ENCODE results near the gene PDIA3.
A peak's percentile ranks its signal among the peaks of the same experiment; 100 is the strongest.
"Not testable (repeated sequence)": the region's sequence is repeated elsewhere in the genome, so short reads cannot be mapped to it uniquely, and the experiment has no call there.

Gene PDIA3

GRCh38 chr15:43746245-43746902 lies at the start of gene PDIA3:
TSS of gene PDIA3 (plus strand) at chr15:43746438. CDS start at chr15:43746540, 102 bp downstream.
- H3K36me3 Mint-ChIP-seq, H3K9me3 Mint-ChIP-seq, H3K27me3 Mint-ChIP-seq: not testable (repeated sequence)
- H3K4me3 Mint-ChIP-seq, result peak within 1 kb of the TSS; percentile 96
- peaks cover 23% of the 10 kb centered on the region for H3K4me1 Mint-ChIP-seq
- DNase-seq (ENCODE audit: low spot score in 2 of 2) (peak; percentile 78 to 87), ATAC-seq (ENCODE audit: low read depth) (peak; percentile 70)
- peak within 1 kb of the TSS; percentile 98 for H3K27ac Mint-ChIP-seq

DNA sequence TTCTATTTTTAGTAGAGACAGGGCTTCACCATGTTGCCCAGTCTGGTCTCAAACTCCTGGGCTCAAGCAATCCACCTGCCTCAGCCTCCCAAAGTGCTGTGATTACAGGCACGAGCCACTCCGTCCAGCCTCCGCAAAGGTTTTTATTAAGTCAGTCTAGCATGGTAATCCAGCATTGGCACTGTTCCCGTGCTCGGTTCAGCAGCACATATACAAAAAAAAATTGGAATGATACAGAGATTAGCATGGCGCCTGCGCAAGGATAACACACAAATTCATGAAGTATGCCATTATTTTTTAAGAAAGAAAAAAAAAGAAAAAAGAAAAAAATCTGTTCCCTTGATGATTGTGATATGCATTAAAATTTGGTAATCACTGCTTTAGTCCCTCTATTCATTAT lies 44.1 kb upstream of the PDIA3 start:
- no peak overlapping the region for H3K4me3 Mint-ChIP-seq
- DNase-seq (ENCODE audit: low spot score in 2 of 2) (no peak), ATAC-seq (ENCODE audit: low read depth) (no peak)
- H3K4me1 Mint-ChIP-seq, result no peaks in the 10 kb centered on the region
- peaks cover 18% of the 10 kb centered on the region for H3K27me3 Mint-ChIP-seq
- no peak overlapping the region for H3K27ac Mint-ChIP-seq
- H3K36me3 Mint-ChIP-seq, result no peaks in the 10 kb centered on the region
- H3K9me3 Mint-ChIP-seq, result no peaks in the 10 kb centered on the region

DNA sequence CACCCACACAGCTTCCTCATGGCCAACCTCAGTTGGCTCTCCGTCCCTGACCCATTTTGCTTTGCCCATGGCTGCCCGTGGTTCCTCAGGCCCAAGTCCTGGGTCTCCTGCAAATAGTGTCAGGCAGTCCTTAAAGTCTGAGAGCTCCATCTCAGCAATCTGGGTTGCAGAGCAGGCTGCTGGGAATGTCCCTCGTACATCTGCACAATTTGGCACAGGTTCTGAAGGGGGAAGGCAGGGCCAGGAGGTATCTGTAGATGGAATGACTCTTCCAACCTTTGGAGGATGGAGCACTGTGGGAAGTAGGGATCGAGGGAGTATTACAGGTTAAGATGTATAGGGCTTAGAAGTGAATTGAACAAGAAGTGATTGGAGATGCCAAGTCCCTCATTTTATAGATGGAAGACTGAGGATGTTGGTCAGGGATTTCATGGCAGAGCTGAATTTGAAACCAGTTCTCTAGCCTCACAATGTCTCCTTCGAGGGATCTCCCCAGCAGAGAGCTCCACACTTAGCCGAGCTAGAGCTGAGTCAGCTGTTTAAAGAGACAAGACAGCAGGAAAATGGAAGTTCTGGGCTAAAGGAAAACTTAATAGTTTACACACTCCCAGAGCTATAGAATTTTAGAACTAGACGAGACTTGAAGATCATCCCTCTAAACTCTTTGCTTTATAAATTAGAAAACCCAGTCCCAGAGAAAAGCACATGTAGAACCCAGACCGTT lies 43.4 kb upstream of the PDIA3 start:
- H3K4me1 Mint-ChIP-seq, result no peaks in the 10 kb centered on the region
- H3K4me3 Mint-ChIP-seq, result no peak overlapping the region
- H3K27ac Mint-ChIP-seq, result no peak overlapping the region
- no peaks in the 10 kb centered on the region for H3K9me3 Mint-ChIP-seq
- no peak for DNase-seq (ENCODE audit: low spot score in 2 of 2)
- H3K27me3 Mint-ChIP-seq, result peaks cover 14% of the 10 kb centered on the region
- no peak for ATAC-seq (ENCODE audit: low read depth)
- H3K36me3 Mint-ChIP-seq, result no peaks in the 10 kb centered on the region

DNA sequence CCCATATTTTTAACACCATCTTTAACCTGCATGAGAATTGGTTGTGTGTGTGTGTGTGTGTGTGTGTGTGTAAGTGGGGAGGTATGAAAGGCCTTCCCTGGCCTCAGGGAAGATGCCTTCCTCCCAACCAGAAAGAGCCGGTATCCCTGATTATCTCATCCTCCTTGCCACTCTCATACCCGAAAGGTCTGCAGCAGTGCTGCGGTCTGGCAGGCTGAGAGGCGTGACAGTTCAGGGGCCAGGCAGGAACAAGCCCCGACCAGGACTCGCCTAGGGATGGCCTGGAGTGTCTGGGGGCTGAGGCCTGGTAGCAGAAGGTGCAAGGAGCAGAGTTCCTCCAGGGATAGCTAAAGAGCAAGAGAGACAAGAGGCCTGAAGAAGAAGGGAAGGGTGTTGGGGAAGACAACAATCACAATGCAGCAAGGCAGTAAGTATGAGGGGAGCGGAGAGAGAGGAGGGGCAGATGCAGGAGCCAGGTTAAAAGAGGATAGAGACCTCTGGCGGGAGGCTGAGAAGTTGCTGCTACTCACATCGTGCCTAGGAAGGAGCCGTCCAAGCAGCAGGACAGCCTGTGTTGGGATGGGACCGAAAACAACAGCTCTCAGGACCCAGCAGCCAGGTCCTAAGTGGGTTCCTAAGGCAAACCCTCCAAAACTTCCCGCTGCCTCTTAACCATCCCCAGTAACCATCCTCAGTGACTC lies 35.7 kb upstream of the PDIA3 start:
- H3K27ac Mint-ChIP-seq; H3K9me3 Mint-ChIP-seq; DNase-seq (ENCODE audit: low spot score in 2 of 2); H3K27me3 Mint-ChIP-seq; H3K36me3 Mint-ChIP-seq; H3K4me3 Mint-ChIP-seq; H3K4me1 Mint-ChIP-seq; ATAC-seq (ENCODE audit: low read depth): not testable (repeated sequence)

- H3K4me1 Mint-ChIP-seq, result no peaks in the 10 kb centered on the region
- peaks cover 2% of the 10 kb centered on the region for H3K36me3 Mint-ChIP-seq
- DNase-seq (ENCODE audit: low spot score in 2 of 2) (no peak), ATAC-seq (ENCODE audit: low read depth) (no peak)
- H3K9me3 Mint-ChIP-seq, result no peaks in the 10 kb centered on the region
- no peak overlapping the region for H3K4me3 Mint-ChIP-seq
- no peak overlapping the region for H3K27ac Mint-ChIP-seq
- H3K27me3 Mint-ChIP-seq, result peaks cover 9% of the 10 kb centered on the region
Measured at GRCh38 chr15:43723151-43723550, 23.1 kb upstream of the PDIA3 start.

DNA sequence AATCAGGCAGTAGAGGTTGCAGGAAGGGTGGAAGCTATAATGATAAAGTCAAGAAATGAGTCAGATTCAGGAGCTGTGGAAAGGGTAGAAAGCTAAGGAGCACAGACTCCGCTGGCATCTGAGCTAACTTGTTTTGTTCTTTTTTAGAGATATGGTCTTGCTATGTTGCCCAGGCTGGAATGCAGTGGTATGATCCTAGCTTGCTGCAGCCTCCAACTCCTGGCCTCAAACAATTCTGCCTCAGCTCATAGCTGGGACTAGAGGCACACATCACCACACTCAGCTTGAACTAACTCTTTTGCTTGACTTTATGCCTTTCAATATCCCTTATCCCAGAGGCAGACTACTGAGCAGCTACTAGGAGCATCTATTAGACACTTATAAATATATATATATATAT lies 19.9 kb upstream of the PDIA3 start:
- ATAC-seq (ENCODE audit: low read depth); H3K36me3 Mint-ChIP-seq; H3K4me1 Mint-ChIP-seq; H3K9me3 Mint-ChIP-seq; DNase-seq (ENCODE audit: low spot score in 2 of 2); H3K4me3 Mint-ChIP-seq; H3K27ac Mint-ChIP-seq: not testable (repeated sequence)
- peaks cover 13% of the 10 kb centered on the region for H3K27me3 Mint-ChIP-seq

GRCh38 chr15:43728053-43728725 lies 18.0 kb upstream of the PDIA3 start:
- H3K36me3 Mint-ChIP-seq; H3K27ac Mint-ChIP-seq; DNase-seq (ENCODE audit: low spot score in 2 of 2); H3K27me3 Mint-ChIP-seq; H3K9me3 Mint-ChIP-seq; H3K4me1 Mint-ChIP-seq; H3K4me3 Mint-ChIP-seq; ATAC-seq (ENCODE audit: low read depth): not testable (repeated sequence)

DNA sequence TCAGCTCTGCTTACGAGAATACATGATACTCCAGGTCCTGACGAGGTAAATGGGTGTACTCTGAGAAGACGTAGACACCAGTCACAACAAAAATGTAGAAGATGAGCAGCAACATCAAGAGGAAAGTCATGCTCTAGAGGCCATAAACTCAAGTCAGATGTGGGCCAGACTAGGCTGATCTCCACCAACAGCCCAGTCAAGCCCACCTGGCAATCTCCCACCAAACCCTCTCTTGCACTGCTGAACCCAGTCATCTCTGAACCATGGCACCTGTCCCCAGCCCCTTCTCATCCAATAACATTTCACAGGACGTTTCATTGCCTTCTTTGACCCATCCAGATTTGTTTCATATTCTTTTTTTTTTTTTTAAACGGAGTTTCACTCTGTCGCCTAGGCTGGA lies 10.8 kb upstream of the PDIA3 start:
- H3K36me3 Mint-ChIP-seq, result no peaks in the 10 kb centered on the region
- H3K27ac Mint-ChIP-seq, result no peak overlapping the region
- H3K27me3 Mint-ChIP-seq, result no peaks in the 10 kb centered on the region
- peaks cover 1% of the 10 kb centered on the region for H3K9me3 Mint-ChIP-seq
- H3K4me1 Mint-ChIP-seq, result peaks cover 8% of the 10 kb centered on the region
- DNase-seq (ENCODE audit: low spot score in 2 of 2), result no peak
- H3K4me3 Mint-ChIP-seq, result peak overlapping the region; percentile 70
- peak; percentile 35 for ATAC-seq (ENCODE audit: low read depth)

- ATAC-seq (ENCODE audit: low read depth) (peak; percentile 16), DNase-seq (ENCODE audit: low spot score in 2 of 2) (peak; percentile 20)
- H3K27me3 Mint-ChIP-seq, H3K9me3 Mint-ChIP-seq, H3K36me3 Mint-ChIP-seq: not testable (repeated sequence)
- Mint-ChIP-seq H3K4me1 (peaks cover 26% of the 10 kb centered on the region), H3K27ac (peak overlapping the region; percentile 98), H3K4me3 (peak overlapping the region; percentile 96)
Measured at GRCh38 chr15:43746903-43747309, 668 bp downstream of the PDIA3 start.

GRCh38 chr15:43748376-43748775 lies 2.1 kb downstream of the PDIA3 start:
- Mint-ChIP-seq H3K27me3 (no peaks in the 10 kb centered on the region), H3K4me1 (peaks cover 29% of the 10 kb centered on the region), H3K36me3 (peaks cover 10% of the 10 kb centered on the region), H3K4me3 (peak overlapping the region; percentile 29), H3K9me3 (no peaks in the 10 kb centered on the region), H3K27ac (no peak overlapping the region)
- DNase-seq (ENCODE audit: low spot score in 2 of 2), result no peak
- no peak for ATAC-seq (ENCODE audit: low read depth)

DNA sequence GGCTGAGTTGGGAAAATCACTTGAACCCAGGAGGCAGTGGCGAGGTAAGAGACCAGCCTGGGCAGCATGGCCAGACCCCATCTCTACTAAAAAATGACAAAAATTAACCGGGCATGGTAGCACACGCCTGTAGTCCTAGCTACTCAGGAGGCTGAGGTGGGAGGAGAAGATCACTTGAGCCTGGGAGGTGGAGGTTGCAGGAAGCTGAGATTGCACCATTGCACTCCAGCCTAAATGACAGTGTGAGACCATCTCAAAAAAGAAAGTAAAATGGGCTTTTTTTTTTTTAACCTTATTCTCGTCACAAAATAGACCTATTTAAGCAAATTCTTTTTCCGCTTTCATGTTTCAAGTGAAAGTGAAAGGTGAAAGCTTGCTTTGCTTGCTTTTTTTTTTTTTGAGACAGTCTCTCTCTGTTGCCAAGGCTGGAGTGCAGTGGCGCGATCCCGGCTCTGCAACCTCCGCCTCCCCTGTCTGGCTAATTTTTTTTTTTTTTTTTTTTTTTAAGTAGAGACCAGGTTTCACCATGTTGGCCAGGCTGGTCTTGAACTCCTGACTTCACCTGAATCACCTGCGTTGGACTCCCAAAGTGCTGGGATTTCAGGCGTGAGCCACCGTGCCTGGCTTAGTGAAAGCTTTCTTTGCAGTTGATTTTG lies 3.6 kb downstream of the PDIA3 start:
- Mint-ChIP-seq H3K27me3 (no peaks in the 10 kb centered on the region), H3K4me1 (peaks cover 25% of the 10 kb centered on the region)

GRCh38 chr15:43751885-43752284 lies 5.6 kb downstream of the PDIA3 start:
- no peaks in the 10 kb centered on the region for H3K9me3 Mint-ChIP-seq
- no peak for ATAC-seq (ENCODE audit: low read depth)
- H3K4me3 Mint-ChIP-seq, result no peak overlapping the region
- DNase-seq (ENCODE audit: low spot score in 2 of 2), result no peak
- peaks cover 15% of the 10 kb centered on the region for H3K36me3 Mint-ChIP-seq
- H3K4me1 Mint-ChIP-seq, result peaks cover 23% of the 10 kb centered on the region
- H3K27me3 Mint-ChIP-seq, result no peaks in the 10 kb centered on the region
- H3K27ac Mint-ChIP-seq, result no peak overlapping the region

More for the DNA sequence above, 3.6 kb downstream of the PDIA3 start:
- Mint-ChIP-seq H3K27ac (peak overlapping the region; percentile 60), H3K36me3 (peaks cover 12% of the 10 kb centered on the region), H3K4me3 (peak overlapping the region; percentile 64), H3K9me3 (no peaks in the 10 kb centered on the region)
- ATAC-seq (ENCODE audit: low read depth) (peak; percentile 50), DNase-seq (ENCODE audit: low spot score in 2 of 2) (peak in 1 of 2 donors; percentile 52)

DNA sequence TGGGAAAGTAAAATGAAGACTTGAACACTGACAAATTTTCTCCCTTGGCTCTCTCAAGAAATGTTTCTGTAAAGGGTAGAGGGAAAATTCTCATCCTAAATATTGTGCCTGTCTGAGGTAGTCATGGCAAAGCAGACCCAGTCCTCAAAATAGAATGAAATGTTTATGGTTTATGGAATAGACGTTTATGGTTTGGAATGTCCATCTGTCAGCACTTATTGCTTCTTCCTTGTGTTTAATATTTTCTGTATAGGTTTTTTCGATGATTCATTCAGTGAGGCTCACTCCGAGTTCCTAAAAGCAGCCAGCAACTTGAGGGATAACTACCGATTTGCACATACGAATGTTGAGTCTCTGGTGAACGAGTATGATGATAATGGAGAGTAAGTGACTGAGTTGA lies 16.6 kb downstream of the PDIA3 start:
- no peak overlapping the region for H3K27ac Mint-ChIP-seq
- H3K9me3 Mint-ChIP-seq, result no peaks in the 10 kb centered on the region
- H3K36me3 Mint-ChIP-seq, result peaks cover 27% of the 10 kb centered on the region
- H3K27me3 Mint-ChIP-seq, result no peaks in the 10 kb centered on the region
- ATAC-seq (ENCODE audit: low read depth) (no peak), DNase-seq (ENCODE audit: low spot score in 2 of 2) (no peak)
- no peaks in the 10 kb centered on the region for H3K4me1 Mint-ChIP-seq
- no peak overlapping the region for H3K4me3 Mint-ChIP-seq
